Gastrocnemius medialis (tissue), 4 donors: Measurements from ENCODE around the gene SCAF1. TPM values are rescaled to one million over a fixed set of nuclear protein-coding genes. Genes with fewer than 3 reads are reported as not detected.
A peak's percentile ranks its signal among the peaks of the same experiment; 100 is the strongest.

Source experiments
- ATAC-seq, 2 donors: fragments of 150-250 bp; one replicate each; pipeline ENCODE4 v1.9.1; 2016
- DNase-seq, 2 donors: peaks; one replicate each; pipeline ENCODE4 v3.0.0-alpha.2; 2019
- H3K27ac ChIP-seq, 4 donors: fragments of 200-600 bp; sonication (generic); 1 replicate in 1 of 4; 2 replicates in 3 of 4; pipeline ENCODE4 v1.5.1; 2016 to 2018; ENCODE audit warnings: mild to moderate bottlenecking in 2 of 4, moderate library complexity in 1 of 4
- H3K27me3 ChIP-seq, 3 donors: fragments of 200-600 bp; sonication (generic) in 2 of 3; 1 replicate in 1 of 3; 2 replicates in 2 of 3; pipeline versions ENCODE4 v1.5.1 to v1.6.0; 2016 to 2019; ENCODE audit warnings: mild to moderate bottlenecking in 1 of 3, moderate library complexity in 1 of 3
- H3K36me3 ChIP-seq, 2 donors: fragments of 200-600 bp; sonication (generic) in 1 of 2; one replicate each; pipeline ENCODE4 v1.5.1; 2017 to 2018
- H3K4me1 ChIP-seq, 2 donors: fragments of 200-600 bp; sonication (generic) in 1 of 2; one replicate each; pipeline ENCODE4 v1.5.1; 2016 to 2017; ENCODE audit warnings: mild to moderate bottlenecking in 2 of 2
- H3K4me3 ChIP-seq, 4 donors: fragments of 200-600 bp; sonication (generic) in 3 of 4; 1 replicate in 1 of 4; 2 replicates in 3 of 4; pipeline ENCODE4 v1.5.1; 2016 to 2019; ENCODE audit warnings: mild to moderate bottlenecking in 2 of 4
- H3K9me3 ChIP-seq, 3 donors: fragments of 200-600 bp; sonication (generic) in 2 of 3; 1 replicate in 1 of 3; 2 replicates in 2 of 3; pipeline ENCODE4 v1.5.1; 2016 to 2019
- CTCF ChIP-seq, 5 experiments: fragments of 450-650 bp in 3 of 5; fragments of 200-600 bp in 2 of 5; sonication (generic) in 2 of 5; IDR thresholded peaks in 4 of 5; conservative IDR thresholded peaks in 1 of 5; 1 replicate in 4 of 5; 2 replicates in 1 of 5; pipeline ENCODE4 v1.5.1; 2016 to 2019; ENCODE audit warnings: antibody characterized with exemption in 5 of 5, mild to moderate bottlenecking in 3 of 5, moderate library complexity in 3 of 5
- POLR2A ChIP-seq, 2 donors: fragments of 450-650 bp; IDR thresholded peaks; one replicate each; pipeline ENCODE4 v1.6.1; 2017; ENCODE audit warnings: antibody characterized with exemption in 2 of 2, mild to moderate bottlenecking in 2 of 2, moderate library complexity in 2 of 2
- in situ Hi-C, 4 donors: fragments of 200-750 bp; cut with MboI; loops; one replicate each; pipeline versions ENCODE4 v1.15.0 to v1.8.0; 2017; ENCODE audit warnings: low sequenced_read_pairs in 4 of 4
- intact Hi-C: fragments of 100-400 bp; cut with DNase I; formaldehyde crosslinking; loops from one replicate; pipeline ENCODE4 v1.15.1; 2023; ENCODE audit warnings: low total_unique reads
- total RNA-seq, 4 donors: library from RNA; depleted of rRNA; stranded (reverse); fragments of >200 nt; gene quantifications; one replicate each; pipeline versions ENCODE4 v1.1.0 to v1.2.3, GENCODE V29; 2016

Gene SCAF1
- total RNA-seq, 4 donors from 2014 or later, result 13.7 to 36.1 (median 32.9) TPM

- ATAC-seq, result peak; percentile 17 to 26
- intact Hi-C loops, result loop anchor here (2.0 to 5.0 kb wide), 4 partner anchors 87 to 687 kb away; partner anchors contain the start of genes AP2A1, GYS1, PRR12 and RUVBL2
These were observed 37.2 kb downstream of the SCAF1 start for GRCh38 chr19:49678985-49679770.

GRCh38 chr19:49679771-49680413 is 37.9 kb downstream of the SCAF1 start:
- TF ChIP-seq POLR2A (IDR thresholded peaks at IDR 0.05), result no peak
- no peak for TF ChIP-seq CTCF (IDR thresholded peaks at IDR 0.05 in 4 of 5, conservative IDR thresholded peaks at IDR 0.05 in 1 of 5)
- intact Hi-C loops, result loop anchor here (2.0 to 5.0 kb wide), 5 partner anchors 87 to 688 kb away; partner anchors contain the start of genes AP2A1, FLT3LG, GYS1 and PRR12
- in situ Hi-C loops, result loop anchor here in 1 of 4 donors (5.0 to 10.0 kb wide), 2 partner anchors 105 to 173 kb away; no protein-coding TSS in a partner anchor
- DNase-seq (no peak), ATAC-seq (no peak)
- H3K36me3 ChIP-seq, result peaks cover 0 to 40% of the 10 kb centered on the region in 2 donors
- H3K27ac ChIP-seq, result peak overlapping the region; percentile 98 to 100 (median 99)
- peak overlapping the region; percentile 29 to 52 (median 34) for H3K4me3 ChIP-seq
- no peaks in the 10 kb centered on the region for H3K27me3 ChIP-seq
- no peaks in the 10 kb centered on the region for H3K9me3 ChIP-seq
- peaks cover 36 to 48% of the 10 kb centered on the region in 2 donors for H3K4me1 ChIP-seq

More at GRCh38 chr19:49678985-49679770, 37.2 kb downstream of the SCAF1 start:
- in situ Hi-C loops, result loop anchor here in 1 of 4 donors (5.0 to 10.0 kb wide), 2 partner anchors 104 to 172 kb away; no protein-coding TSS in a partner anchor
- H3K9me3 ChIP-seq, result no peaks in the 10 kb centered on the region
- TF ChIP-seq CTCF (IDR thresholded peaks at IDR 0.05 in 4 of 5, conservative IDR thresholded peaks at IDR 0.05 in 1 of 5), result no peak
- peak; percentile 27 to 37 for TF ChIP-seq POLR2A (IDR thresholded peaks at IDR 0.05)
- H3K36me3 ChIP-seq, result peaks cover 0 to 33% of the 10 kb centered on the region in 2 donors
- H3K4me1 ChIP-seq, result peaks cover 36 to 48% of the 10 kb centered on the region in 2 donors
- H3K27me3 ChIP-seq, result no peaks in the 10 kb centered on the region
- peak; percentile 79 to 91 for DNase-seq
- peak overlapping the region; percentile 29 to 92 (median 42) for H3K4me3 ChIP-seq
- H3K27ac ChIP-seq, result peak overlapping the region; percentile 98 to 100 (median 99)

DNA sequence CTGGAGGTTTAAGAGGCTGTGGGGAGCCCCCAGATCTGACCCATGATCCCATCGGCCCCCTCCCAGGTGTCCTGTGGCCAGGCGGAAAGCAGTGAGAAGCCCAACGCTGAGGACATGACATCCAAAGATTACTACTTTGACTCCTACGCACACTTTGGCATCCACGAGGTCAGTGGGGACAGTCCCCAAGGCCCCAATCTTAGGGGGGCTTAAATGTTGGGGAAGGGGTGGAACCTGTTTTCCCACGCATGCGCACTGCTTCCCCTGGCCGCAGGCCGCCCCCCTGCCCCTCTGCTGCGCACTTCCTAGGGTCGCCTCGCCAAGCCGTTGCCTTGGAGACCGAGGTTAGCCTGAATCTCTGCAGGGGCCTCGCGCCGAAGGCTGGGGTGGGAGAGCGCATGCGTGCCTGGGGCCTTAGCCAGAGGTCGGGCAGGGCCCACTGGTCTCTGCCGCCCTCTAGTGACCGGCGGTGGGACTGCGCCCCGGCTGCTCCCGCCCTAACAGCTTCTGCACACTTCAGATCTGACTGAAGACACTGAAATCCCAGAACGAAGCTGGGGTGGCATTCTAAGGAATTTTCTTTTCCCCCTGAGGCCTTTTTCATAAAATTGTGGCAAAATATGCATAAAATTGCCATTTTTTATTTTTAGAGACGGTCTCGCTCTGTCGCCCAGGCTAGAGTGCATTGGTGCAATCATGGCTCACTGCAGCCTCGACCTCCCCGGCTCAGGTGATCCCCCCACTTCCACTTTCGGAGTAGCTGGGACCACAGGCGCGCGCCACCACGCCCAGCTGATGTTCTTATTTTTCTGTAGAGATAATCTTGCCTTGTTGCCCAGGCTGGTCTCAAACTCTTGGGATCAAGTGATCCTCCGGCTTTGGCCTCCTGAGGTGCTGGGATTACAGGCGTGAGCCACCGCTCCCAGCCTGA is 38.7 kb downstream of the SCAF1 start:
- in situ Hi-C loops (no loop called here), intact Hi-C loops (loop anchor here (2.0 kb wide), 1 partner anchor 206 kb away; the partner anchor contains the start of gene FLT3LG)
- ATAC-seq (peak in 1 of 2 donors; percentile 2), DNase-seq (peak; percentile 74 to 88)
- no peaks in the 10 kb centered on the region for H3K27me3 ChIP-seq
- no peak for TF ChIP-seq POLR2A (IDR thresholded peaks at IDR 0.05)
- peak; percentile 97 to 100 (median 99) for TF ChIP-seq CTCF (IDR thresholded peaks at IDR 0.05 in 4 of 5, conservative IDR thresholded peaks at IDR 0.05 in 1 of 5)
- peak overlapping the region; percentile 29 to 52 (median 34) for H3K4me3 ChIP-seq
- H3K4me1 ChIP-seq, result peaks cover 36 to 42% of the 10 kb centered on the region in 2 donors
- no peaks in the 10 kb centered on the region for H3K9me3 ChIP-seq
- peak overlapping the region; percentile 98 to 100 (median 99) for H3K27ac ChIP-seq
- peaks cover 0 to 48% of the 10 kb centered on the region in 2 donors for H3K36me3 ChIP-seq

- no peaks in the 10 kb centered on the region for H3K27me3 ChIP-seq
- TF ChIP-seq POLR2A (IDR thresholded peaks at IDR 0.05) (no peak), CTCF (IDR thresholded peaks at IDR 0.05 in 4 of 5, conservative IDR thresholded peaks at IDR 0.05 in 1 of 5) (no peak)
- no peak for ATAC-seq
- H3K36me3 ChIP-seq, result peaks cover 0 to 56% of the 10 kb centered on the region in 2 donors
- H3K4me3 ChIP-seq, result no peak overlapping the region
- H3K4me1 ChIP-seq, result peaks cover 33 to 37% of the 10 kb centered on the region in 2 donors
- in situ Hi-C loops (no loop called here), intact Hi-C loops (loop anchor here (2.0 kb wide), 1 partner anchor 207 kb away; the partner anchor contains the start of gene FLT3LG)
- H3K27ac ChIP-seq, result peak overlapping the region in 1 of 4 donors; percentile 8
- no peaks in the 10 kb centered on the region for H3K9me3 ChIP-seq
- DNase-seq, result no peak
These were observed 39.8 kb downstream of the SCAF1 start for GRCh38 chr19:49681830-49682229.
